CD14-positive monocyte (primary cell): ENCODE measurements around the gene DENND6B. TPM values are rescaled to one million over a fixed set of nuclear protein-coding genes. Genes with fewer than 3 reads are reported as not detected.

Experiments
- DNase-seq, 3 donors: peaks; one replicate each; pipeline ENCODE4 v3.0.0-alpha.2; 2011 to 2022
- H2AFZ ChIP-seq: 2 replicates; pipeline ENCODE4 v1.6.0; 2012; ENCODE audit warnings: mild to moderate bottlenecking, low read depth, low read length, inconsistent platforms; ENCODE audit not compliant: insufficient read depth, poor library complexity, severe bottlenecking
- H3K27ac ChIP-seq, 2 donors: 1 replicate in 1 of 2; 2 replicates in 1 of 2; pipeline ENCODE4 v1.5.1; 2012 to 2013; ENCODE audit warnings: low read length in 2 of 2, control low read depth in 1 of 2, inconsistent platforms in 1 of 2, low read depth in 1 of 2, mild to moderate bottlenecking in 1 of 2
- H3K27me3 ChIP-seq, 2 donors: one replicate each; pipeline versions ENCODE4 v1.6.0 to v1.6.1; 2011 to 2013; ENCODE audit warnings: low read length in 2 of 2; ENCODE audit not compliant: control insufficient read depth in 2 of 2, insufficient read depth in 2 of 2
- H3K36me3 ChIP-seq, 2 donors: replicated peaks in 1 of 2; 1 replicate in 1 of 2; 2 replicates in 1 of 2; pipeline versions ENCODE4 v1.5.1 to v1.6.1; 2012 to 2013; ENCODE audit warnings: low read length in 2 of 2, control low read depth in 1 of 2, inconsistent platforms in 1 of 2, mild to moderate bottlenecking in 1 of 2; ENCODE audit not compliant: insufficient read depth in 2 of 2, control insufficient read depth in 1 of 2
- H3K4me1 ChIP-seq, 2 donors: 1 replicate in 1 of 2; 2 replicates in 1 of 2; pipeline versions ENCODE4 v1.5.1 to v1.6.1; 2012 to 2013; ENCODE audit warnings: low read length in 2 of 2, control low read depth in 1 of 2, inconsistent platforms in 1 of 2, mild to moderate bottlenecking in 1 of 2, moderate library complexity in 1 of 2; ENCODE audit not compliant: insufficient read depth in 2 of 2, control insufficient read depth in 1 of 2
- H3K4me2 ChIP-seq: replicated peaks from 2 replicates; pipeline ENCODE3; 2012; ENCODE audit warnings: low read length, moderate library complexity, mild to moderate bottlenecking; ENCODE audit not compliant: poor library complexity, severe bottlenecking; ENCODE audit errors: extremely low read depth
- H3K4me3 ChIP-seq, 3 experiments: fragments of 200-600 bp in 1 of 3; sonication (generic) in 1 of 3; replicated peaks in 1 of 3; 1 replicate in 2 of 3; 2 replicates in 1 of 3; pipeline ENCODE4 v1.5.1; 2011 to 2013; ENCODE audit warnings: low read length in 3 of 3, mild to moderate bottlenecking in 3 of 3, control low read depth in 2 of 3, low read depth in 2 of 3, inconsistent platforms in 1 of 3, moderate library complexity in 1 of 3
- H3K79me2 ChIP-seq: 2 replicates; pipeline ENCODE4 v1.6.0; 2012; ENCODE audit warnings: mild to moderate bottlenecking, control low read depth, inconsistent platforms, low read length, moderate library complexity; ENCODE audit not compliant: insufficient read depth
- H3K9ac ChIP-seq: 2 replicates; pipeline ENCODE4 v1.6.0; 2017; ENCODE audit warnings: low read length, mild to moderate bottlenecking; ENCODE audit not compliant: insufficient read depth, poor library complexity, severe bottlenecking
- H3K9me3 ChIP-seq, 2 donors: replicated peaks in 1 of 2; 1 replicate in 1 of 2; 2 replicates in 1 of 2; pipeline versions ENCODE4 v1.5.1 to v1.6.1; 2012 to 2013; ENCODE audit warnings: low read length in 2 of 2, control low read depth in 1 of 2; ENCODE audit not compliant: control insufficient read depth in 1 of 2, insufficient read depth in 1 of 2
- H4K20me1 ChIP-seq: 2 replicates; pipeline ENCODE4 v1.6.0; 2012; ENCODE audit warnings: mild to moderate bottlenecking, low read length, control low read depth, moderate library complexity; ENCODE audit not compliant: insufficient read depth
- H3K27ac Mint-ChIP-seq, 7 donors: one replicate each; pipeline ENCODE4 v1.8.0; 2020; ENCODE audit warnings: mild to moderate bottlenecking in 7 of 7, mixed read lengths in 7 of 7, moderate library complexity in 6 of 7, inconsistent platforms in 2 of 7
- H3K27me3 Mint-ChIP-seq, 3 donors: one replicate each; pipeline ENCODE4 v1.8.0; 2021 to 2022; ENCODE audit warnings: low read depth in 3 of 3, mild to moderate bottlenecking in 3 of 3, mixed read lengths in 3 of 3, moderate library complexity in 3 of 3, inconsistent platforms in 1 of 3
- H3K36me3 Mint-ChIP-seq, 2 donors: one replicate each; pipeline ENCODE4 v1.8.0; 2020; ENCODE audit warnings: mixed read lengths in 2 of 2, inconsistent platforms in 1 of 2, mild to moderate bottlenecking in 1 of 2
- H3K4me1 Mint-ChIP-seq: one replicate; pipeline ENCODE4 v1.8.0; 2020; ENCODE audit warnings: mild to moderate bottlenecking, mixed read lengths
- H3K4me3 Mint-ChIP-seq, 2 donors: one replicate each; pipeline ENCODE4 v1.8.0; 2020; ENCODE audit warnings: mild to moderate bottlenecking in 2 of 2, mixed read lengths in 2 of 2, moderate library complexity in 1 of 2
- H3K9me3 Mint-ChIP-seq, 7 donors: one replicate each; pipeline ENCODE4 v1.8.0; 2020 to 2022; ENCODE audit warnings: mixed read lengths in 7 of 7, mild to moderate bottlenecking in 6 of 7, moderate library complexity in 6 of 7, inconsistent platforms in 2 of 7
- WGBS: methylation state at CpG from one replicate; pipeline ENCODE4 v1.1.5; 2013; ENCODE audit warnings: missing lambda C conversion rate; ENCODE audit not compliant: insufficient coverage; 5-methylcytosine and 5-hydroxymethylcytosine counted together
- intact Hi-C, 2 donors: fragments of 100-400 bp; cut with micrococcal nuclease; formaldehyde crosslinking; loops; one replicate each; pipeline versions ENCODE4 v1.15.0 to v1.15.1; 2023
- polyA plus RNA-seq, 3 donors: library from polyadenylated mRNA; depleted of rRNA in 1 of 3; unstranded in 2 of 3; stranded (reverse) in 1 of 3; fragments of 300-500 nt in 2 of 3; fragments of >200 nt in 1 of 3; fragmentation: Illumina TruSeq in 2 of 3; gene quantifications; 1 replicate in 2 of 3; 2 replicates in 1 of 3; pipeline ENCODE4 v1.2.3, GENCODE V29; 2012 to 2021
- TF ChIP-seq, protein P1 (sequence below): fragments of 200-600 bp; IDR thresholded peaks from one replicate; pipeline ENCODE4 v1.8.0; 2022; ENCODE audit warnings: antibody characterized with exemption, mild to moderate bottlenecking

The DENND6B gene
- polyA plus RNA-seq, 3 donors = 1.7 to 10.6 (median 2.1) TPM

GRCh38 chr22:50298937-50299784, 27.7 kb downstream of the DENND6B start:
- Mint-ChIP-seq H3K9me3 (peaks cover 0 to under 1% (median 0%) of the 10 kb centered on the region in 7 donors), H3K36me3 (peaks cover 19 to 49% of the 10 kb centered on the region in 2 donors), H3K27me3 (peaks cover 0 to 1% (median 0%) of the 10 kb centered on the region in 3 donors), H3K4me3 (peak overlapping the region; percentile 53 to 56), H3K4me1 (peaks cover 69% of the 10 kb centered on the region), H3K27ac (peak overlapping the region in 1 of 7 donors; percentile 48)
- Histone ChIP-seq H3K79me2 (peaks cover 100% of the 10 kb centered on the region), H3K4me1 (peaks cover 65 to 93% of the 10 kb centered on the region in 2 donors), H2AFZ (no peak overlapping the region), H3K9ac (peak overlapping the region; percentile 94), H3K27me3 (no peaks in the 10 kb centered on the region), H3K4me3 (peak overlapping the region in 2 of 3 experiments; percentile 3 to 100), H3K36me3 (peaks cover 19% of the 10 kb centered on the region in 2 donors), H3K9me3 (no peaks in the 10 kb centered on the region), H3K4me2 (peak overlapping the region; percentile 93), H3K27ac (peak overlapping the region in 1 of 2 donors; percentile 31), H4K20me1 (peaks cover 100% of the 10 kb centered on the region)
- no peak for DNase-seq
- 21% methylated on average over 51 of the region's 59 CpGs for WGBS
- TF ChIP-seq, protein P1, sequence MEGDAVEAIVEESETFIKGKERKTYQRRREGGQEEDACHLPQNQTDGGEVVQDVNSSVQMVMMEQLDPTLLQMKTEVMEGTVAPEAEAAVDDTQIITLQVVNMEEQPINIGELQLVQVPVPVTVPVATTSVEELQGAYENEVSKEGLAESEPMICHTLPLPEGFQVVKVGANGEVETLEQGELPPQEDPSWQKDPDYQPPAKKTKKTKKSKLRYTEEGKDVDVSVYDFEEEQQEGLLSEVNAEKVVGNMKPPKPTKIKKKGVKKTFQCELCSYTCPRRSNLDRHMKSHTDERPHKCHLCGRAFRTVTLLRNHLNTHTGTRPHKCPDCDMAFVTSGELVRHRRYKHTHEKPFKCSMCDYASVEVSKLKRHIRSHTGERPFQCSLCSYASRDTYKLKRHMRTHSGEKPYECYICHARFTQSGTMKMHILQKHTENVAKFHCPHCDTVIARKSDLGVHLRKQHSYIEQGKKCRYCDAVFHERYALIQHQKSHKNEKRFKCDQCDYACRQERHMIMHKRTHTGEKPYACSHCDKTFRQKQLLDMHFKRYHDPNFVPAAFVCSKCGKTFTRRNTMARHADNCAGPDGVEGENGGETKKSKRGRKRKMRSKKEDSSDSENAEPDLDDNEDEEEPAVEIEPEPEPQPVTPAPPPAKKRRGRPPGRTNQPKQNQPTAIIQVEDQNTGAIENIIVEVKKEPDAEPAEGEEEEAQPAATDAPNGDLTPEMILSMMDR = no peak
- intact Hi-C loops = no loop called here

- Histone ChIP-seq H3K4me2 (no peak overlapping the region), H3K9me3 (no peaks in the 10 kb centered on the region), H3K4me3 (no peak overlapping the region), H2AFZ (no peak overlapping the region), H3K27me3 (no peaks in the 10 kb centered on the region), H3K79me2 (peaks cover 100% of the 10 kb centered on the region), H4K20me1 (peaks cover 100% of the 10 kb centered on the region), H3K36me3 (peaks cover 19 to 24% of the 10 kb centered on the region in 2 donors), H3K9ac (no peak overlapping the region), H3K4me1 (peaks cover 64 to 93% of the 10 kb centered on the region in 2 donors), H3K27ac (peak overlapping the region in 1 of 2 donors; percentile 31)
- Mint-ChIP-seq H3K4me3 (no peak overlapping the region), H3K9me3 (no peaks in the 10 kb centered on the region), H3K27me3 (peaks cover 0 to 1% (median 0%) of the 10 kb centered on the region in 3 donors), H3K4me1 (peaks cover 67% of the 10 kb centered on the region), H3K36me3 (peaks cover 19 to 53% of the 10 kb centered on the region in 2 donors), H3K27ac (peak overlapping the region in 2 of 7 donors; percentile 6 to 21)
- WGBS = no CpG with 5 or more reads among the region's 4 CpGs
- DNase-seq = no peak
- intact Hi-C loops = no loop called here
- TF ChIP-seq, protein P1 = no peak
These were observed 28.6 kb downstream of the DENND6B start for GRCh38 chr22:50298266-50298637.
